ENCODE data around the gene PSMD9. TPM values are rescaled to one million over a fixed set of nuclear protein-coding genes. Genes with fewer than 3 reads are reported as not detected.
"Not testable (repeated sequence)": the region's sequence is repeated elsewhere in the genome, so short reads cannot be mapped to it uniquely, and the experiment has no call there.

The PSMD9 gene
- total RNA-seq, 5 donors from 2014 or later (not counting 1 experiment from before 2014, with no cell fraction given) = 42.1 to 57.3 (median 48.1) TPM

DNA sequence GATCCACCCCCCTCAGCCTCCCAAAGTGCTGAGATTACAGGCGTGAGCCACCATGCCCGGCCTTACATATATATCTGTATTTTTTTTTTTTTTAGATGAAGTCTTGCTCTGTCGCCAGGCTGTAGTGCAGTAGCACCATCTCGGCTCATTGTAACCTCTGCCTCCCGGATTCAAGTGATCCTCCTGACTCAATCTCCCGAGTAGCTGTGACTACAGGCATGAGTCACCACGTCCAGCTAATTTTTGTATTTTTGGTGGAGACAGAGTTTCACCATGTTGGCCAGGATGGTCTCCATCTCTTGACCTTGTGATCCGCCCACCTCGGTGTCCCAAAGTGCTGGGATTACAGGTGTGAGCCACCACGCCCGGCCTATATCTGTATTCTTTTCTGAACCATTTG lies 3.5 kb upstream of the PSMD9 start:
- H3K36me3 ChIP-seq (ENCODE audit: control insufficient read depth in 2 of 2, extremely low read depth in 1 of 2, insufficient read depth in 1 of 2, low read length in 1 of 2); H3K27ac Mint-ChIP-seq; CTCF ChIA-PET; H3K9me3 ChIP-seq; H3K4me3 Mint-ChIP-seq; H3K27ac ChIP-seq (ENCODE audit: low read length); H3K27me3 ChIP-seq (replicated peaks in 1 of 2; ENCODE audit: control insufficient read depth in 2 of 2, extremely low read depth in 1 of 2, insufficient read depth in 2 of 2, low read length in 1 of 2); H3K9me3 Mint-ChIP-seq; H3K27me3 Mint-ChIP-seq; ATAC-seq (replicated peaks in 1 of 4); H3K4me3 ChIP-seq (ENCODE audit: control insufficient read depth in 1 of 2, extremely low read depth in 1 of 2, low read length in 1 of 2); DNase-seq; POLR2A ChIA-PET; H3K36me3 Mint-ChIP-seq: not testable (repeated sequence)
- H3K4me1 ChIP-seq (ENCODE audit: control insufficient read depth in 1 of 2, extremely low read depth in 1 of 2, insufficient read depth in 2 of 2, low read length in 2 of 2) = peaks cover 7 to 16% of the 10 kb centered on the region in 2 experiments
- H3K4me1 Mint-ChIP-seq = peaks cover 20 to 25% (median 20%) of the 10 kb centered on the region in 3 donors
- WGBS (ENCODE audit: insufficient coverage) = 87% methylated on average over 3 of the region's 11 CpGs

DNA sequence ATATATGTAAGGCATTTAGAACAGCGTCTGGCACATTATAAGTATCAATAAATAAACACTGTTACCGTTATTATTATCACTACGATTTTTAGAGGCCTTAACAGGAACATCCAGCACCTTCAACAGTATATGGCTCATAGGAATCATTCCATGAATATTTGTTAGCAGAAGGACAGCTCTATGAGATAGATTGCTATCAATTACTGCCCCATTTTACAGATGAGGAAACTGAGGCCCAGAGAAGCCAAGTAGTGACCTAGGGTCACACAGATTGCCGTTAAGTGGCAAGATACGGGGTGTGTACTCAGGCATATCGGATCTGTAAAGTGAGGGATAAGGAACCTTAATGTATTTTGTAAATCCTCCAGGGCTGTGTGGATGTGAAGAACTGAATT lies 510 bp upstream of the PSMD9 start:
- ATAC-seq (replicated peaks in 1 of 4) = no peak
- Histone ChIP-seq H3K27ac (ENCODE audit: low read length) (peak overlapping the region; percentile 85), H3K36me3 (ENCODE audit: control insufficient read depth in 2 of 2, extremely low read depth in 1 of 2, insufficient read depth in 1 of 2, low read length in 1 of 2) (peaks cover 0 to 11% of the 10 kb centered on the region in 2 donors), H3K4me3 (ENCODE audit: control insufficient read depth in 1 of 2, extremely low read depth in 1 of 2, low read length in 1 of 2) (peak overlapping the region in 1 of 2 donors; percentile 69), H3K9me3 (no peaks in the 10 kb centered on the region), H3K27me3 (replicated peaks in 1 of 2; ENCODE audit: control insufficient read depth in 2 of 2, extremely low read depth in 1 of 2, insufficient read depth in 2 of 2, low read length in 1 of 2) (no peaks in the 10 kb centered on the region), H3K4me1 (ENCODE audit: control insufficient read depth in 1 of 2, extremely low read depth in 1 of 2, insufficient read depth in 2 of 2, low read length in 2 of 2) (peaks cover 9 to 26% of the 10 kb centered on the region in 2 experiments)
- no peak for DNase-seq
- no peaks in the 10 kb centered on the region for H3K9me3 Mint-ChIP-seq
- peaks cover 31 to 39% (median 33%) of the 10 kb centered on the region in 3 donors for H3K4me1 Mint-ChIP-seq
- ChIA-PET CTCF (interaction anchor here in 1 of 2 donors (0.5 to 1.8 kb wide), 8 partner anchors 18 to 1659 kb away, joined by 3 to 10 read pairs (median 5); partner anchors contain the start of genes CFAP251 and RHOF), POLR2A (interaction anchor here in 1 of 2 donors (0.5 kb wide), 1 partner anchor 309 kb away, joined by 7 read pairs; no protein-coding TSS in a partner anchor)
- H3K36me3 Mint-ChIP-seq = no peaks in the 10 kb centered on the region
- 27% methylated on average over 3 of the region's 6 CpGs for WGBS (ENCODE audit: insufficient coverage)
- peak overlapping the region; percentile 99 for H3K27ac Mint-ChIP-seq
- H3K27me3 Mint-ChIP-seq = peaks cover 0 to 2% of the 10 kb centered on the region in 2 donors
- H3K4me3 Mint-ChIP-seq = peak overlapping the region; percentile 95 to 99 (median 99)

DNA sequence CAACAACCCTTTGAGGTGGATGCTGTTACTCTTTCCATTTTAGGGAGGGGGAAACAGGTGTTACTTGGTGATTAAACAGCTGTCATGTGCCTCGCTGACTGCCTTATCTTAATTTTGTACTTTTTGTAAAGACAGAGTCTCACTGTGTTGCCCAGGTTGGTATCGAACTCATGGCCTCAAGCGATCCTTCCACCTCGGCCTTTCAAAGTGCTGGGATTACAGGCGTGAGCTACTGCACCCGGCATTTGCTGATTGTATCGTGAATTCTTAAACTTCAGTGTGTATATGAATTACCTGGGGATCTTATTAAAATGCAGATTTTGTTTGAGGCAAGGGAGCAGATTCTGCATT lies 659 bp downstream of the PSMD9 start:
- Mint-ChIP-seq H3K9me3 (no peaks in the 10 kb centered on the region), H3K27ac (peak overlapping the region; percentile 99), H3K4me1 (peaks cover 43 to 51% (median 44%) of the 10 kb centered on the region in 3 donors), H3K4me3 (peak overlapping the region; percentile 95 to 99 (median 99)), H3K36me3 (no peaks in the 10 kb centered on the region), H3K27me3 (peaks cover 0 to 2% of the 10 kb centered on the region in 2 donors)
- no peak for DNase-seq
- WGBS (ENCODE audit: insufficient coverage) = 3% methylated on average over 6 of the region's 7 CpGs
- Histone ChIP-seq H3K36me3 (ENCODE audit: control insufficient read depth in 2 of 2, extremely low read depth in 1 of 2, insufficient read depth in 1 of 2, low read length in 1 of 2) (peaks cover 0 to 12% of the 10 kb centered on the region in 2 donors), H3K9me3 (no peaks in the 10 kb centered on the region), H3K27ac (ENCODE audit: low read length) (peak overlapping the region; percentile 85), H3K27me3 (replicated peaks in 1 of 2; ENCODE audit: control insufficient read depth in 2 of 2, extremely low read depth in 1 of 2, insufficient read depth in 2 of 2, low read length in 1 of 2) (no peaks in the 10 kb centered on the region), H3K4me3 (ENCODE audit: control insufficient read depth in 1 of 2, extremely low read depth in 1 of 2, low read length in 1 of 2) (peak overlapping the region; percentile 69 to 73), H3K4me1 (ENCODE audit: control insufficient read depth in 1 of 2, extremely low read depth in 1 of 2, insufficient read depth in 2 of 2, low read length in 2 of 2) (peaks cover 9 to 36% of the 10 kb centered on the region in 2 experiments)
- ATAC-seq (replicated peaks in 1 of 4) = no peak
- ChIA-PET POLR2A (interaction anchor here in 1 of 2 donors (0.6 kb wide), 1 partner anchor 77 kb away, joined by 3 read pairs; no protein-coding TSS in a partner anchor), CTCF (interaction anchor here in 1 of 2 donors (0.5 to 1.8 kb wide), 5 partner anchors 29 to 510 kb away, joined by 4 to 10 read pairs (median 6); partner anchors contain the start of genes CFAP251 and RHOF)

DNA sequence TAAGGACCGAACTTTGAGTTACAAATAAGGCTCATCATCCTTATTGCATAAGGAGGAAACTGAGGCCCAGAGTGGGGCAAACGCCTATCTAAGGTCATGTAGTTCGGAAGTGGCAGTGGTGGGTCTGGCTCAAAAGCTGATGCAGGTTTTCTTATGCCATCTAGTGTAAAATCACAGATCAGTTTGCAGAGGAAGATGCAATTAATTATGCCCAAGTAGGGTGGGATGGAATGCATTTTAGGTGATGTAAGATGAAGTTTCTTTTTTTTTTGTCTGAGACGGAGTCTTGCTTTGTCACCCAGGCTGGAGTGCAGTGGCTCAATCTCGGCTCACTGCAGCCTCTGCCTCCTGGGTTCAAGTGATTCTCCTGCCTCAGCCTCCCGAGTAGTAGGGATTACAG lies 1.1 kb downstream of the PSMD9 start:
- DNase-seq; H3K27me3 Mint-ChIP-seq; ATAC-seq (replicated peaks in 1 of 4); H3K9me3 Mint-ChIP-seq; H3K9me3 ChIP-seq; H3K27me3 ChIP-seq (replicated peaks in 1 of 2; ENCODE audit: control insufficient read depth in 2 of 2, extremely low read depth in 1 of 2, insufficient read depth in 2 of 2, low read length in 1 of 2); H3K36me3 Mint-ChIP-seq: not testable (repeated sequence)
- 58% methylated on average over 6 of the region's 6 CpGs for WGBS (ENCODE audit: insufficient coverage)
- H3K4me3 ChIP-seq (ENCODE audit: control insufficient read depth in 1 of 2, extremely low read depth in 1 of 2, low read length in 1 of 2) = peak overlapping the region; percentile 69 to 73
- CTCF ChIA-PET = interaction anchor here in 1 of 2 donors (0.5 to 1.8 kb wide), 3 partner anchors 29 to 509 kb away, joined by 4 to 10 read pairs (median 7); partner anchors contain the start of genes CFAP251 and RHOF
- H3K4me3 Mint-ChIP-seq = peak overlapping the region; percentile 95 to 99 (median 99)
- H3K27ac Mint-ChIP-seq = peak overlapping the region; percentile 99
- POLR2A ChIA-PET = interaction anchor here in 1 of 2 donors (0.6 kb wide), 1 partner anchor 78 kb away, joined by 3 read pairs; no protein-coding TSS in a partner anchor
- H3K4me1 ChIP-seq (ENCODE audit: control insufficient read depth in 1 of 2, extremely low read depth in 1 of 2, insufficient read depth in 2 of 2, low read length in 2 of 2) = peaks cover 9 to 37% of the 10 kb centered on the region in 2 experiments
- H3K36me3 ChIP-seq (ENCODE audit: control insufficient read depth in 2 of 2, extremely low read depth in 1 of 2, insufficient read depth in 1 of 2, low read length in 1 of 2) = peaks cover 0 to 16% of the 10 kb centered on the region in 2 donors
- peak overlapping the region; percentile 85 for H3K27ac ChIP-seq (ENCODE audit: low read length)
- peaks cover 47 to 55% (median 48%) of the 10 kb centered on the region in 3 donors for H3K4me1 Mint-ChIP-seq

DNA sequence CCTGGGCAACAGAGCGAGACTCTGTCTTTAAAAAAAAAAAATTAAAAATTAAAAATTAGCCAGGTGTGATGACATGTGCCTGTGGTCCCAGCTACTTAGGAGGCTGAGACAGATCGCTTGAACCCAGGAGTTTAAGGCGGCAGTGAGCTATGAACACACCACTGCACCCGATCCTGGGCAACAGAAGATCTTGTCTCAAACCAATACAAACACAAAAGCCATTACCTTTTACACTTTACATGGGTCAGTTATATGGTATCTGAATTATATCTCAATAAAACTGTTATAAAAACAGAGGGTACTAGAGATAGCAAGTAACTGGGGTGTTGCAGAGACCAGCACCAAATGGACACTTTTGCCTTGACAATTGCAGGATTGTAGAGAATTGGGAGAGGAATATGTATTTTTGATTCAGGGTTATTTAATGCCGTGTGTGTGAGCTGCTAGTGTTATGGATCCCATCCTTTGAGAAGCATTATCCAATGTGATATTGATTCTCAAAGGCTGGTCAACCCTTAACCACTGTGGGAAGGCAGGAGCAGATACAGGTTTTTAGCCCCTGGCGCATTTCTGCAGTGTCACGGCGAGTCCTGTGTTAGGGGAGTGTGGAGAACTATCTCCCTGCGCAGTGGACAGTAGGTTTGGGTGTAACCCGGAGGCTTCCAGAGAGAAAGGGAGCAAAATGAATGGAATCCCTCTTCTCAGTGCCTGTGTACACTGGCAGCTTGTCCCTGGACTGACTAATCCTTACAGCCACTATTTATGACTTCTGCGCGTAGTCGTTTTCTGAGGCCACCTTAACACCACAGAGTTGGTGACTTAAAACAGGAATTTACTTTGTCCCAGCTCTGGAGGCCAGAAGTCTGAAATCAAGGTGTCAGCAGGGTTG lies 4.3 kb downstream of the PSMD9 start:
- DNase-seq = no peak
- Histone ChIP-seq H3K4me3 (ENCODE audit: control insufficient read depth in 1 of 2, extremely low read depth in 1 of 2, low read length in 1 of 2) (no peak overlapping the region), H3K27ac (ENCODE audit: low read length) (no peak overlapping the region), H3K9me3 (no peaks in the 10 kb centered on the region), H3K4me1 (ENCODE audit: control insufficient read depth in 1 of 2, extremely low read depth in 1 of 2, insufficient read depth in 2 of 2, low read length in 2 of 2) (peaks cover 9 to 37% of the 10 kb centered on the region in 2 experiments), H3K36me3 (ENCODE audit: control insufficient read depth in 2 of 2, extremely low read depth in 1 of 2, insufficient read depth in 1 of 2, low read length in 1 of 2) (peaks cover 14 to 39% of the 10 kb centered on the region in 2 donors), H3K27me3 (replicated peaks in 1 of 2; ENCODE audit: control insufficient read depth in 2 of 2, extremely low read depth in 1 of 2, insufficient read depth in 2 of 2, low read length in 1 of 2) (no peaks in the 10 kb centered on the region)
- WGBS (ENCODE audit: insufficient coverage) = 96% methylated on average over 6 of the region's 13 CpGs
- ChIA-PET CTCF (interaction anchor here in 1 of 2 donors (1.4 kb wide), 1 partner anchor 97 kb away, joined by 3 read pairs; no protein-coding TSS in a partner anchor), POLR2A (interaction anchor here in 1 of 2 donors (0.5 kb wide), 1 partner anchor 89 kb away, joined by 3 read pairs; no protein-coding TSS in a partner anchor)
- Mint-ChIP-seq H3K4me1 (peaks cover 51 to 54% (median 54%) of the 10 kb centered on the region in 3 donors), H3K27ac (no peak overlapping the region), H3K4me3 (no peak overlapping the region), H3K36me3 (peaks cover 15% of the 10 kb centered on the region), H3K27me3 (peaks cover 0 to 2% of the 10 kb centered on the region in 2 donors), H3K9me3 (no peaks in the 10 kb centered on the region)
- no peak for ATAC-seq (replicated peaks in 1 of 4)

DNA sequence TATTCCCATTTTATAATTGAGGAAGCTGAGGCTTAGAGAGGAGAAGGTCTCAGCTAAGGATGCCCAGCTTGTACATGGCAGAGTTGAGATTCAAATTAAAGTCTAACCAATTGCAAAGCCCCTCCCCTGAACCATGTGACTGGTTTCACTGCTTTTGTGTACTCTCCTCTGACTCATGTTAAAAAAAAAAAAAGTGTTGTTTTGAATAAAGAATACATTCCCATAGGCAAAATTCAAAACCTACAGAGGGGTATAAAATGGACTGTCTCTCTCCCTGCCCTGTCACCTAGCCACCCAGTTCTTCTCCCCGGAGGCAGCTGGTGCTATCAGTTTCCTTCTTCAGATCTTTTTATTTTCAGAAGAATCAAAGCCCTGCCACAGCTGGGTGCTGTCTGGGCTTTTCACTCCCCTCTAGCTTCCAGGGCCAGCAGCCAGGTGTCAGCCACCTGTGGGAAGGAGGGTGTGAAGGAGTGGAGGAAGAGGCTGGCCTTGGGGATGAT lies 5.4 kb downstream of the PSMD9 start:
- peaks cover 40 to 46% (median 44%) of the 10 kb centered on the region in 3 donors for H3K4me1 Mint-ChIP-seq
- Histone ChIP-seq H3K4me3 (ENCODE audit: control insufficient read depth in 1 of 2, extremely low read depth in 1 of 2, low read length in 1 of 2) (no peak overlapping the region), H3K4me1 (ENCODE audit: control insufficient read depth in 1 of 2, extremely low read depth in 1 of 2, insufficient read depth in 2 of 2, low read length in 2 of 2) (peaks cover 9 to 32% of the 10 kb centered on the region in 2 experiments), H3K27ac (ENCODE audit: low read length) (no peak overlapping the region), H3K36me3 (ENCODE audit: control insufficient read depth in 2 of 2, extremely low read depth in 1 of 2, insufficient read depth in 1 of 2, low read length in 1 of 2) (peaks cover 15 to 45% of the 10 kb centered on the region in 2 donors), H3K9me3 (no peaks in the 10 kb centered on the region), H3K27me3 (replicated peaks in 1 of 2; ENCODE audit: control insufficient read depth in 2 of 2, extremely low read depth in 1 of 2, insufficient read depth in 2 of 2, low read length in 1 of 2) (no peaks in the 10 kb centered on the region)
- WGBS (ENCODE audit: insufficient coverage) = no CpG with 5 or more reads among the region's 1 CpG
- H3K36me3 Mint-ChIP-seq = peaks cover 15% of the 10 kb centered on the region
- ChIA-PET POLR2A (no interaction called here), CTCF (interaction anchor here (0.6 to 1.4 kb wide), 3 partner anchors 15 to 100 kb away, joined by 3 to 5 read pairs (median 3); no protein-coding TSS in a partner anchor)
- ATAC-seq (replicated peaks in 1 of 4) (peak; percentile 18 to 47 (median 42)), DNase-seq (no peak)
- peak overlapping the region; percentile 77 to 87 for H3K27ac Mint-ChIP-seq
- H3K4me3 Mint-ChIP-seq = peak overlapping the region in 1 of 3 donors; percentile 19
- H3K9me3 Mint-ChIP-seq = no peaks in the 10 kb centered on the region
- H3K27me3 Mint-ChIP-seq = no peaks in the 10 kb centered on the region
